Choroid plexus epithelial cell (primary cell): ENCODE results near the gene HGS.

ENCODE experiments used
- DNase-seq: peaks from one replicate; pipeline ENCODE4 v3.0.0-alpha.2; 2010; ENCODE audit warnings: low read depth
- H3K4me3 ChIP-seq: 2 replicates; pipeline ENCODE4 v1.5.1; 2011; ENCODE audit warnings: low read depth, mild to moderate bottlenecking, control low read depth, low read length, moderate library complexity
- TF ChIP-seq, protein P1 (sequence below): conservative IDR thresholded peaks from 2 replicates; pipeline ENCODE4 v1.5.1; 2011; ENCODE audit warnings: low read depth, mild to moderate bottlenecking, control low read depth, inconsistent platforms, low read length, moderate library complexity

The HGS gene

DNA sequence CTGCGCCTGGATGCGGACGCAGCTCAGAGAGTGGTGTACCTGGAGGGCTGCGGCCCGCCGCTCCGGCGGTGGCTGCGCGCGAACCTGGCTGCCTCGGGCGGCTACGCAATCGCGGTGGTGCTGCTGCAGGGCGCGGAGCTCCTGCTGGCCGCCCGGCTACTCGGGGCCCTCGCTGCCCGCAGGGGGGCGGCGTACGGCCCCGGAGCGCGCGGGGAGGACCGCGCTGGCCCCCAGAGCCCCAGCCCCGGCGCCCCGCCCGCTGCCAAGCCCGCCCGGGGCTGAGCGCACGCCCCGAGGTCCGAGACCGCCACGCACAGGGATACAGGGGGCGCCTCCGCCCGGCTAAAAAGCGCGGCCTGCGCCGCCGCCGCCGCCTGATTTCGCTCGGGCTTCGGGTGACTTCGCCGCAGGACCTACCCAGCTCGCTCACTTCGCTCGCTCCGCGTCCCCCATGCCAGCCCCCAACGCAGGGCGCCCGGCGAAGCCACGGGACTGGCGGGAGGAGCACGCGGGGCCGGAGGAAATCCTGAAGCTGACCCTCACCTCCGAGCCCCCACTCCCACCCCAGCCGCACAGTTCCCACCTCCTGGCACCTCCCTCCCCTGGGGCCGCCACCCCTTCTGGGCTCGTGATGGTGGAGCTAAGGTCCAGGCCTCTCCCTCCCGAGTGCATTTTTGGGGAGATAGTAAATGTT, 35.7 kb upstream of the HGS start:
- TF ChIP-seq, protein P1, sequence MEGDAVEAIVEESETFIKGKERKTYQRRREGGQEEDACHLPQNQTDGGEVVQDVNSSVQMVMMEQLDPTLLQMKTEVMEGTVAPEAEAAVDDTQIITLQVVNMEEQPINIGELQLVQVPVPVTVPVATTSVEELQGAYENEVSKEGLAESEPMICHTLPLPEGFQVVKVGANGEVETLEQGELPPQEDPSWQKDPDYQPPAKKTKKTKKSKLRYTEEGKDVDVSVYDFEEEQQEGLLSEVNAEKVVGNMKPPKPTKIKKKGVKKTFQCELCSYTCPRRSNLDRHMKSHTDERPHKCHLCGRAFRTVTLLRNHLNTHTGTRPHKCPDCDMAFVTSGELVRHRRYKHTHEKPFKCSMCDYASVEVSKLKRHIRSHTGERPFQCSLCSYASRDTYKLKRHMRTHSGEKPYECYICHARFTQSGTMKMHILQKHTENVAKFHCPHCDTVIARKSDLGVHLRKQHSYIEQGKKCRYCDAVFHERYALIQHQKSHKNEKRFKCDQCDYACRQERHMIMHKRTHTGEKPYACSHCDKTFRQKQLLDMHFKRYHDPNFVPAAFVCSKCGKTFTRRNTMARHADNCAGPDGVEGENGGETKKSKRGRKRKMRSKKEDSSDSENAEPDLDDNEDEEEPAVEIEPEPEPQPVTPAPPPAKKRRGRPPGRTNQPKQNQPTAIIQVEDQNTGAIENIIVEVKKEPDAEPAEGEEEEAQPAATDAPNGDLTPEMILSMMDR = no peak
- no peak overlapping the region for H3K4me3 ChIP-seq
- DNase-seq = no peak

DNA sequence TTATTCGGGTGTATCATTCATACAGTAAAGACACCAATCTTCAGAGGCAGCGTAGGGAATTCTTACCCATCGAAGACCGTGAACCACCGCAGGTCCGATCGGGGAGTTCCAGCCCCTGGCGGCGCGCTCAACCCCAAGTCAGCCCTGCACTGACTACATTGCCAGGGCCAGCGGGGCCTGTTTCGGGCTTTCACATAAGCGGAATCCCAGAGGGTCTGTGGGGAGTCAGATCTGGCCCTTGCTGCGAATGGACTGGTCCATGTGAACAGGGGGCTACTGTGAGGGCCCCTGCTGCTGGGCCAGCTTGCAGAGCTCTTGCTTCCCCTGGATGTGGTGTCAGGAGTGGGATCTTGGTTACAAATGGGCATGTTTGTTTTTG, 35.1 kb upstream of the HGS start:
- H3K4me3 ChIP-seq = no peak overlapping the region
- TF ChIP-seq, protein P1 = no peak
- no peak for DNase-seq

DNA sequence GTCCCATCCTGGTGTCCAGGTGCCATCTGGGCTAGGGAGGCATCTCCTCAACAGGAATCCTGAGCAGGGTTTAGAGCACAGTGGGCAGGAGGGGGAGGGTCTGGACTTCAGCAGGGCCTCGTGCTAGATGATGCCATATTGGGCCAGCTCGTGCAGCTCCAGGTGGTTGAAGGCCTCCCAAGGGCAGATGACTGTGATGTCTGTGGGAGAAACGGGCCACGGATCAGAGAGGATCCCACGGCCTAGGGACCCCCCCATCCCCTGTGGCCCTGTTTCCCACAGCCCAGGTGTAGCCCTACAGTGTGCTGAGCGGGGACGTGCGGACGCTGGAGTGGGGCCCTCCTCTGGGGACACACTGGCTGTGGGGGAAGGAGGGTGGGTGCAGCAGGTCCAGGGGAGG, 32.9 kb upstream of the HGS start:
- no peak overlapping the region for H3K4me3 ChIP-seq

DNA sequence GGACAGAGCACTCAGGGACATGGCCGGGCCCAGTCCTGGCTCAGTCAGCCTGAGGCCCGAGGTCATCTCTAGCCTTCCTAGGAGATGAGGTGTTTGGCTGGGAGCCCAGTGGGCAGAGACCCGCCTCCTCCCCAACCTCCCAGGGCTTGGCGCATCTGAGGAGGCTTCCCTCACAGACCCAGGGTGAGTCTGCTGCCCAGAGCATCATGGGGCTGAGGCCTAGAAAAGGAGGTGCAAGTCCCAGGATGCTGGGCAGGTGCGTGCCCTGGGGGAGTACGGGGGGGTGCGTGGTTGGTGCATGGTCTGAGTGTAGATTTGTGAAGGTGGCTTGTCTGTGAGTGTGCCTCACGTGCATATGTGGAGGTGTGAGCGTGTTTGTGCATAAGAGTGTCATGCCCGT, 32.1 kb upstream of the HGS start:
- no peak overlapping the region for H3K4me3 ChIP-seq
- DNase-seq = peak; percentile 76
- TF ChIP-seq, protein P1 = no peak

More for the DNA sequence above, 32.9 kb upstream of the HGS start:
- TF ChIP-seq, protein P1 = no peak
- no peak for DNase-seq

DNA sequence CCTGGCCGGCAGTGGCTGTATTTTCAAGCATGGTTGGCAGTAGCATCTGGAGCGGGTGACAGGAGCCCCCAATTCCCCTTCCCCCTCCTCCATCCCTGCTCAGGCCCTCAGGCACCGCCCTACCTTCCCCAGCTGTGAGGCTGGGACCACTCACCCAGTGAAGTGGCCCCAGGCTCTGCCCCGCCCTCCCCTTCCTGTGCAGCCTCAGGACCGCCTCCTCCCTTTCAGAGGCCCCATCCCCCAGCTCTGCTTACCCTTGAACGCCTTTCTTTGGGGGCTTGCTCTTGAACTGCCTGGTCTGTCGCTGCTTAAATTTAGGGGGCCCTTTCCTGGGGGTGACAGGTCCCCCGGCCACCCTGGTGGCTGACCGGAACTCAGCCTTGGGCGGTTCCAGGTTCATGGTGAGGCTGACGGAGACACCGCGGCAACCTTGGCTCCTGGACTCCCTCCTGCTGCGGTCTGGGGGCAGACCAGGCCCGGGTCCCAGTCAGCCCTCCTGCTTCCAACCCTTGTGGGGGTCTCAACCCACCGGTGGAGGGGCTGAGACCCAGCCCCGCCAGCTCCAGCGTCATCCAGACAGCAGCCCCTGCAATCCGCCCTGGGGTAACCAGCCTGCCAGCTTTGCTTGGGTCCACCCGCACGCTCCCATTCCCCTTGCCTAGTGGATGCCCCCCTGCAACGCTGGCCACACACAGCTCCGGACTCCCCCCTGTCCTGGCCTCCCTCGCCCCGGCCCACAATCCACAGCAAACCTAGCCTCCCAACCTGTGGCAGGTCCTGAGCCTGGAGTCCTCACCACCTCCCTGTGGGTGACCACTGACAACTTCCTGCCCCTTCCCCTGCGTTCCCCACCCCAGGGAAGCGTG, 30.7 kb upstream of the HGS start:
- peak overlapping the region; percentile 29 for H3K4me3 ChIP-seq
- TF ChIP-seq, protein P1 = no peak
- no peak for DNase-seq

DNA sequence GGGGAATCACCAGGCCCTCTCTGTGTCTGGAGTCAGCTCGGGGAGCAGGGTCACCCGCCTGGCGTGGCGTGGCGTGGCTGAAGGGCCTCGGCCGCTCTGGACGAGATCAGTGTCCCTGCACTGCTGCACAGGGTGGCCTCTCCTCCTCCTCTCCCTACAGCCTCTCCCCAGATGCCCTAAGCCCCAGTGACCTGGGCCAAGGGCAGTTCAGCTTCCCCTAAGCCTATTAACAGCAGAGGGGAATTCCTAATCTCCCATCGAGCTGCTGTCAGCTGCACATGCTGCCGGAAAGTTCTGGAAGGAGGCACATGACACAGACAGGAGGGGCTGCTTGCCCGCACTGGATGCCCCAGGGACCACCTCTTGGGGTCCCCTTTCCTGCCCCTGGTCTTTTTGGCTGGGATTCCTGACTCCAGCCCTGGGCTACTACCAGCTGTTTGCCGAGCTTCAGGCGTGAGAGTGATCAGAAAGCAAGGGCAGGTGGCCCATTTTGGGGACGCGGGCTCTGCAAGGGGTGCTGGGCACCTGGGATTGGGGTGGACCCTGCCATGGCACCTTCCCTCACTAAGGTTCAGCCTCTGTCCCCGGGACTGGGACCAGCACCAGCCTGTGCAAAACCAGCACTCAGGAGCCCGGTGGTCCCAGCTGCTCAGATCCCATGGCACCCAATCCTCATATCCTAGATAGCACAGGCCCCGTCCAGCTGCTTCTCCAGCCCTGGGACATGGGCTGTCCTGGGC, 28.3 kb upstream of the HGS start:
- TF ChIP-seq, protein P1 = no peak
- no peak overlapping the region for H3K4me3 ChIP-seq
- DNase-seq = no peak
